Head of caudate nucleus (tissue), 42 donors: Measurements from ENCODE around the gene CDH11.

Source experiments
- DNase-seq, 42 donors: peaks; one replicate each; pipeline versions ENCODE4 v3.0.0 to v3.0.0-alpha.2; 2020 to 2021; ENCODE audit warnings: mixed read lengths in 7 of 42
- intact Hi-C: fragments of 100-400 bp; cut with DNase I; formaldehyde crosslinking; loops from one replicate; pipeline ENCODE4 v1.15.0; 2022

The CDH11 gene

GRCh38 chr16:65119435-65119834 is 2.4 kb downstream of the CDH11 start:
- DNase-seq: no peak
- intact Hi-C loops: loop anchor here (5.0 kb wide), 1 partner anchor 47 kb away; no protein-coding TSS in a partner anchor

- peak in 3 of 42 donors; percentile 28 to 56 (median 36) for DNase-seq
- intact Hi-C loops: loop anchor here (5.0 kb wide), 1 partner anchor 47 kb away; no protein-coding TSS in a partner anchor
These were observed 3.0 kb downstream of the CDH11 start for GRCh38 chr16:65118871-65119270.

GRCh38 chr16:65117811-65118448 is 3.9 kb downstream of the CDH11 start:
- intact Hi-C loops: loop anchor here (5.0 kb wide), 1 partner anchor 46 kb away; no protein-coding TSS in a partner anchor
- DNase-seq: peak; percentile 60 to 95 (median 88)

GRCh38 chr16:65116818-65117430 is 4.9 kb downstream of the CDH11 start:
- intact Hi-C loops: loop anchor here (5.0 kb wide), 1 partner anchor 45 kb away; no protein-coding TSS in a partner anchor
- no peak for DNase-seq

- peak in 1 of 42 donors; percentile 21 for DNase-seq
- intact Hi-C loops: loop anchor here (5.0 kb wide), 1 partner anchor 44 kb away; no protein-coding TSS in a partner anchor
These were observed 5.6 kb downstream of the CDH11 start for GRCh38 chr16:65116216-65116615.

- peak in 13 of 42 donors; percentile 11 to 51 (median 24) for DNase-seq
- intact Hi-C loops: no loop called here
These were observed 7.3 kb downstream of the CDH11 start for GRCh38 chr16:65114527-65114926.

- no peak for DNase-seq
- intact Hi-C loops: no loop called here
These were observed 8.4 kb downstream of the CDH11 start for GRCh38 chr16:65113441-65113840.

- intact Hi-C loops: no loop called here
- no peak for DNase-seq
These were observed 10.6 kb downstream of the CDH11 start for GRCh38 chr16:65111306-65111705.

- intact Hi-C loops: no loop called here
- DNase-seq: no peak
These were observed 15.1 kb downstream of the CDH11 start for GRCh38 chr16:65106757-65107156.

GRCh38 chr16:65105171-65105570 is 16.7 kb downstream of the CDH11 start:
- intact Hi-C loops: no loop called here
- no peak for DNase-seq

GRCh38 chr16:65104471-65104870 is 17.4 kb downstream of the CDH11 start:
- intact Hi-C loops: no loop called here
- DNase-seq: no peak

- intact Hi-C loops: no loop called here
- DNase-seq: no peak
These were observed 19.5 kb downstream of the CDH11 start for GRCh38 chr16:65102326-65102725.

- no peak for DNase-seq
- intact Hi-C loops: no loop called here
These were observed 20.9 kb downstream of the CDH11 start for GRCh38 chr16:65101009-65101408.

- intact Hi-C loops: no loop called here
- no peak for DNase-seq
These were observed 22.3 kb downstream of the CDH11 start for GRCh38 chr16:65099607-65100006.

- intact Hi-C loops: no loop called here
- DNase-seq: no peak
These were observed 22.9 kb downstream of the CDH11 start for GRCh38 chr16:65098916-65099315.

- intact Hi-C loops: no loop called here
These were observed 24.6 kb downstream of the CDH11 start for GRCh38 chr16:65097296-65097695.

GRCh38 chr16:65095906-65096305 is 26.0 kb downstream of the CDH11 start:
- intact Hi-C loops: no loop called here

More at GRCh38 chr16:65097296-65097695, 24.6 kb downstream of the CDH11 start:
- DNase-seq: no peak

GRCh38 chr16:65095090-65095728 is 26.7 kb downstream of the CDH11 start:
- no peak for DNase-seq
- intact Hi-C loops: no loop called here

More at GRCh38 chr16:65095906-65096305, 26.0 kb downstream of the CDH11 start:
- DNase-seq: no peak

- DNase-seq: no peak
- intact Hi-C loops: no loop called here
These were observed 27.9 kb downstream of the CDH11 start for GRCh38 chr16:65094009-65094408.
